HL-60/S4 treated with phorbol 12-myristate 13-acetate at 8.2 ng/mL for 4 days and 3 days (cell line): ENCODE results near the gene C1orf21.

ENCODE experiments used
- in situ Hi-C: fragments of 300-500 bp; cut with MboI; formaldehyde crosslinking; loops from 2 replicates; pipeline ENCODE4 v1.15.0; 2022; ENCODE audit warnings: low sequenced_read_pairs

The C1orf21 gene

GRCh38 chr1:184545601-184546000, 158.8 kb downstream of the C1orf21 start:
- in situ Hi-C loops: no loop called here

- in situ Hi-C loops: loop anchor here (25.0 kb wide), 1 partner anchor 465 kb away; no protein-coding TSS in a partner anchor
Measured at GRCh38 chr1:184552446-184552845, 165.6 kb downstream of the C1orf21 start.

GRCh38 chr1:184553845-184554244, 167.0 kb downstream of the C1orf21 start:
- in situ Hi-C loops: loop anchor here (25.0 kb wide), 1 partner anchor 467 kb away; no protein-coding TSS in a partner anchor

- in situ Hi-C loops: loop anchor here (25.0 kb wide), 1 partner anchor 469 kb away; no protein-coding TSS in a partner anchor
Measured at GRCh38 chr1:184555665-184556641, 169.1 kb downstream of the C1orf21 start.

DNA sequence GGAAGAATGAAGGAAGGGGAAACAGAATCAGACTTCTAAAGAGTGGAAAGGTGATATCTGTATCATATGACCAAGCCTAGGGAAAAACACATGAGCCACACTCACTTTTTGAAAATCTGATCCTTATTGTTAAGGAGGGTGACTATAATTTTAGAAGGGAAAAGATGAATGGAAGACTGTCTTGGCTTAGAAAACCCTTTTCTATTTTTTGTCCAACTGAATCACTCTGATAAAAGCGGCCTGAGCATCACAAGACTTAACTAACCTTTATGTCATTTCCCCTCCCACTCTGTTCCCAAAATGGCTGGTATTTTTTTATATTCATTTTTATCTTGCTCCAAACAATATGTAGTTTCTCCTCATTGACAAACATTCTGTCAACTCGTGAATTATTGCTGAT, 169.8 kb downstream of the C1orf21 start:
- in situ Hi-C loops: loop anchor here (25.0 kb wide), 1 partner anchor 469 kb away; no protein-coding TSS in a partner anchor

- in situ Hi-C loops: loop anchor here (25.0 kb wide), 1 partner anchor 470 kb away; no protein-coding TSS in a partner anchor
Measured at GRCh38 chr1:184557423-184558347, 170.9 kb downstream of the C1orf21 start.

- in situ Hi-C loops: loop anchor here (25.0 kb wide), 1 partner anchor 471 kb away; no protein-coding TSS in a partner anchor
Measured at GRCh38 chr1:184558691-184559090, 171.9 kb downstream of the C1orf21 start.

- in situ Hi-C loops: loop anchor here (25.0 kb wide), 1 partner anchor 472 kb away; no protein-coding TSS in a partner anchor
Measured at GRCh38 chr1:184559117-184559713, 172.4 kb downstream of the C1orf21 start.

DNA sequence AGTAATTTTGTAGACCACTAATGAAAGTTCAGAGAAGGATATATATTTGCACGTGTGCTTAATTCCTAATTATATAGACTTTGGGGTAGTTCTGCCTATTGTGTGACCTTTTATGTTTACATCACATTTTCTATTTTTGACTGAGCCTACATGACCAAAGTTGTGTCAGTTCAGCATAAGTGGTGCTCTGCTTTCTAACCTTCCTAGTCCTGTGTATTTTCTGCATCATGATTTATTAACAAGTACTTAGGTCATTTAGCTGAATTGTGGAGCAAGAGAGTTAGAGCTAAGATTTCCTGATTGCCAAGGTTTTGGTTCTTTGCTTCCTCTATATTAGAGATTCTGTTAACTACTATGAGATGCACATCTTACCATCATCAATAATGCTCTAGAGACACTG, 176.0 kb downstream of the C1orf21 start:
- in situ Hi-C loops: loop anchor here (25.0 kb wide), 1 partner anchor 476 kb away; no protein-coding TSS in a partner anchor

GRCh38 chr1:184563308-184563707, 176.5 kb downstream of the C1orf21 start:
- in situ Hi-C loops: loop anchor here (25.0 kb wide), 1 partner anchor 476 kb away; no protein-coding TSS in a partner anchor

DNA sequence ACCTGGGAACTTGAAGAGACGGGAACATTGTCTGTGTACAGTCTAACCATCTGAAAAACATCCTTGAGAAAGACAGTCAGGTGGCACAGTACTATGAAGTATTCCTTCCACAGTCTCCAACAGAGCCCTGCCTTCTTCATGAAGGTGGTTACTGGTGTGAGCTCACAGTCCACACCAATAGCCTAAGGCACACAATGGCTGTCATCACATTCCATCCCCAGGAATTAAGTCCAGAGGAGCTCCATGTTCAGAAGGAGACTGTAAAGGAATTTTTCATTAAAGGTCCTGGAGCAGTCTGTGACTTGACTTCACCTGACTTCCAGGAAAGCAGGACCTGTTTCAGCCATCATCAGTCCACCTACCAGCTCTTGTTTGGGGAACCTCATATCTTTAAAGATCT, 180.2 kb downstream of the C1orf21 start:
- in situ Hi-C loops: loop anchor here (25.0 kb wide), 1 partner anchor 480 kb away; no protein-coding TSS in a partner anchor

GRCh38 chr1:184567637-184568036, 180.8 kb downstream of the C1orf21 start:
- in situ Hi-C loops: loop anchor here (25.0 kb wide), 1 partner anchor 480 kb away; no protein-coding TSS in a partner anchor

GRCh38 chr1:184568148-184568547, 181.3 kb downstream of the C1orf21 start:
- in situ Hi-C loops: loop anchor here (25.0 kb wide), 1 partner anchor 481 kb away; no protein-coding TSS in a partner anchor

GRCh38 chr1:184569106-184569505, 182.3 kb downstream of the C1orf21 start:
- in situ Hi-C loops: loop anchor here (25.0 kb wide), 1 partner anchor 482 kb away; no protein-coding TSS in a partner anchor

GRCh38 chr1:184574588-184574987, 187.8 kb downstream of the C1orf21 start:
- in situ Hi-C loops: loop anchor here (25.0 kb wide), 1 partner anchor 487 kb away; no protein-coding TSS in a partner anchor

GRCh38 chr1:184576822-184577221, 190.0 kb downstream of the C1orf21 start:
- in situ Hi-C loops: no loop called here

DNA sequence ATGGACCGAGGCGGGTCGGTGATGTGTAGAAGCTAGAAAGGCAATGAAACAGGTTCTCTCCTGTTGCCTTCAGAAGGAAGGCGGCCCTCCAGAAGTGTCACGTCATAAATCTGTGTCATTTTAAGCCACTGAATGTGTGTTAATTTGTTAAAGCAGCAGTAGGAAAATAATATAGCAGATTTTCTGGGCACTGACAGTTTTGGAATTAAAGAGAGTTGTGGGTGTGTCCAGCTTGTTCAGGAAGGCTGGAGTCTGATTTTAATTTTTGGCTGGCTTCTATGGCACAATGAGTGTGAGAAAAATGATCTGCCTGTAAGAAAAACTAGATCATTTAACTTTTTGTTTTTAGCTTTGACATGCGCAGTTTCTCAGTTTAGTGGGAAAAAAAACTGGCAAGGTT, 190.5 kb downstream of the C1orf21 start:
- in situ Hi-C loops: no loop called here

- in situ Hi-C loops: no loop called here
Measured at GRCh38 chr1:184582411-184582810, 195.6 kb downstream of the C1orf21 start.

- in situ Hi-C loops: no loop called here
Measured at GRCh38 chr1:184583849-184584248, 197.0 kb downstream of the C1orf21 start.

- in situ Hi-C loops: no loop called here
Measured at GRCh38 chr1:184588701-184589100, 201.9 kb downstream of the C1orf21 start.
